ENCODE measurements around the gene AP2A1.

Gene AP2A1

DNA sequence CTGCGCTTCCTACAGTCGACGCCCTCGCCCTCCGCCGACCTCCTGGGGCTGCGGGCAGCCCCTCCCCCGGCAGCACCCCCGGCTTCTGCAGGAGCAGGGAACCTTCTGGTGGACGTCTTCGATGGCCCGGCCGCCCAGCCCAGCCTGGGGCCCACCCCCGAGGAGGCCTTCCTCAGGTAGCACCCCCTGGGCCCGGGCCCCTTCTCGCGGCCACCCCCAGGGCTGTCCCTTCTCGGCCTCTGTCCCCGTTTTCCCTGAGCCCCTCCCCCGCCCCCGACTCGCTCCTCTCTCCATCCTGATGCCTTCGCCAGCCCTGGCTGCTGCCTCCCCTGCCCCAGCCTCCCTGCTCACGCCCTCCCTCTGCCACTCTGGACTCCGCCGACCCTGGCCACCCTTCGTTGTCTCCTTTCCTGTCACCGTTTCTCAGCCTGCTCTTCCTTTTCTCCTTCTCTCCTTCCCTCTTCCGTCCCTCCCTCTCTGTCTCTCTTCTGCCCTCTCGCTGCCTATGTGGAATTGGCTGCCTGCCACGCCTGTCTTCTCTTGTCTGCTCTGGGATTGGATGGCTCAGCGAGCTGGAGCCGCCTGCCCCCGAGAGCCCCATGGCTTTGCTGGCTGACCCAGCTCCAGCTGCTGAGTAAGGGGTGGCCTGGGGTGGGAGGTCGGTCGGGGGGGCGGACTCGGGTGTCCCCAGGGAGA is 35.3 kb downstream of the AP2A1 start:
- peak overlapping the region; percentile 81 for H3K4me3 Mint-ChIP-seq
- no peaks in the 10 kb centered on the region for H3K9me3 Mint-ChIP-seq
- TF ChIP-seq, protein P1, sequence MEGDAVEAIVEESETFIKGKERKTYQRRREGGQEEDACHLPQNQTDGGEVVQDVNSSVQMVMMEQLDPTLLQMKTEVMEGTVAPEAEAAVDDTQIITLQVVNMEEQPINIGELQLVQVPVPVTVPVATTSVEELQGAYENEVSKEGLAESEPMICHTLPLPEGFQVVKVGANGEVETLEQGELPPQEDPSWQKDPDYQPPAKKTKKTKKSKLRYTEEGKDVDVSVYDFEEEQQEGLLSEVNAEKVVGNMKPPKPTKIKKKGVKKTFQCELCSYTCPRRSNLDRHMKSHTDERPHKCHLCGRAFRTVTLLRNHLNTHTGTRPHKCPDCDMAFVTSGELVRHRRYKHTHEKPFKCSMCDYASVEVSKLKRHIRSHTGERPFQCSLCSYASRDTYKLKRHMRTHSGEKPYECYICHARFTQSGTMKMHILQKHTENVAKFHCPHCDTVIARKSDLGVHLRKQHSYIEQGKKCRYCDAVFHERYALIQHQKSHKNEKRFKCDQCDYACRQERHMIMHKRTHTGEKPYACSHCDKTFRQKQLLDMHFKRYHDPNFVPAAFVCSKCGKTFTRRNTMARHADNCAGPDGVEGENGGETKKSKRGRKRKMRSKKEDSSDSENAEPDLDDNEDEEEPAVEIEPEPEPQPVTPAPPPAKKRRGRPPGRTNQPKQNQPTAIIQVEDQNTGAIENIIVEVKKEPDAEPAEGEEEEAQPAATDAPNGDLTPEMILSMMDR (IDR thresholded peaks at IDR 0.05) = no peak
- H3K27ac Mint-ChIP-seq = peak overlapping the region; percentile 58
- peaks cover 40% of the 10 kb centered on the region for H3K36me3 Mint-ChIP-seq (ENCODE audit: low read depth)
- peak; percentile 80 for DNase-seq
- peaks cover 29% of the 10 kb centered on the region for H3K4me1 Mint-ChIP-seq
- H3K27me3 Mint-ChIP-seq (ENCODE audit: low read depth, poor library complexity) = peaks cover 6% of the 10 kb centered on the region

DNA sequence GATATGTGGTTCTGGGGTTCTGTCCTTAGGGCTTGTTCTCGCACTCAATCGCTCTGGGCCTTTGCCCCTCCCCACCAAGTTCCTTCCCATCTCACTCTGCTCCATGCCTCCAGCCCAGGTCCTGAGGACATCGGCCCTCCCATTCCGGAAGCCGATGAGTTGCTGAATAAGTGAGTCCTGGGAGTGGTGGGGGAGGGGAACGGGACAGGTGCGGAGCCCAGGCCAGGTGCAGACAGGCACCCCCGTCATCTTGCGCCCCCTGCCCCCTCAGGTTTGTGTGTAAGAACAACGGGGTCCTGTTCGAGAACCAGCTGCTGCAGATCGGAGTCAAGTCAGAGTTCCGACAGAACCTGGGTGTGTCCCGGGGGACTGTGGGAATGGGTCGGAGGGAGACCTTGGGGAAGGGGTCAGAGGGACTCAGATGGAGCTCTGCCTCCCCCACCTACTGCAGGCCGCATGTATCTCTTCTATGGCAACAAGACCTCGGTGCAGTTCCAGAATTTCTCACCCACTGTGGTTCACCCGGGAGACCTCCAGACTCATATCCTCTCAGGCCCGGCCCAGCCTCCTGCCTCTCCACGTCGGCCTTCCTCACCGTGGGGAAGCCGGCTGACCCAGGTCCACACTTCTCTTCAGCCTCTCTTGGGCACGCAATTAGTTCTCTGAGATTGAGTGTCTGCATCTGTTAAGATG is 36.2 kb downstream of the AP2A1 start:
- DNase-seq = no peak
- H3K27me3 Mint-ChIP-seq (ENCODE audit: low read depth, poor library complexity) = peaks cover 6% of the 10 kb centered on the region
- H3K4me3 Mint-ChIP-seq = peak overlapping the region; percentile 81
- H3K27ac Mint-ChIP-seq = peak overlapping the region; percentile 44
- H3K4me1 Mint-ChIP-seq = peaks cover 32% of the 10 kb centered on the region
- TF ChIP-seq, protein P1 (IDR thresholded peaks at IDR 0.05) = no peak
- no peaks in the 10 kb centered on the region for H3K9me3 Mint-ChIP-seq
- peaks cover 32% of the 10 kb centered on the region for H3K36me3 Mint-ChIP-seq (ENCODE audit: low read depth)

DNA sequence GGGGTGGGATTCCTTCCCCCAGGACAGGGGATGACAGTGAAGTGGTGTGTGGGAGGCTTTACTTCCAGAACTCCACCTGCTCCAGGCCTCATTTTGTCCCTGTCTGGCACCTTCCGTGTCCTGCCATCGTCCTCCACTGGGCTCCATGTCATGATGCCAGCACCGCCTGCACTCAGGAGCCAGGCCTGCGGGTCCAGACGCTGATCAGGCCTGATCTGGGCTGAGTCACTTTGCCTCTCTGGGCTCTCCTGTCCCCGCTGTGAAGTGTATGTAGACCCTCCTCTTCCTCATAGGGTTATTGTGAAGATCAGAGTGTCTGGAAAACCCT is 36.7 kb downstream of the AP2A1 start:
- Mint-ChIP-seq H3K4me1 (peaks cover 37% of the 10 kb centered on the region), H3K27me3 (ENCODE audit: low read depth, poor library complexity) (peaks cover 6% of the 10 kb centered on the region), H3K4me3 (no peak overlapping the region), H3K36me3 (ENCODE audit: low read depth) (peaks cover 30% of the 10 kb centered on the region), H3K27ac (peak overlapping the region; percentile 44), H3K9me3 (no peaks in the 10 kb centered on the region)
- TF ChIP-seq, protein P1 (IDR thresholded peaks at IDR 0.05) = no peak
- no peak for DNase-seq

DNA sequence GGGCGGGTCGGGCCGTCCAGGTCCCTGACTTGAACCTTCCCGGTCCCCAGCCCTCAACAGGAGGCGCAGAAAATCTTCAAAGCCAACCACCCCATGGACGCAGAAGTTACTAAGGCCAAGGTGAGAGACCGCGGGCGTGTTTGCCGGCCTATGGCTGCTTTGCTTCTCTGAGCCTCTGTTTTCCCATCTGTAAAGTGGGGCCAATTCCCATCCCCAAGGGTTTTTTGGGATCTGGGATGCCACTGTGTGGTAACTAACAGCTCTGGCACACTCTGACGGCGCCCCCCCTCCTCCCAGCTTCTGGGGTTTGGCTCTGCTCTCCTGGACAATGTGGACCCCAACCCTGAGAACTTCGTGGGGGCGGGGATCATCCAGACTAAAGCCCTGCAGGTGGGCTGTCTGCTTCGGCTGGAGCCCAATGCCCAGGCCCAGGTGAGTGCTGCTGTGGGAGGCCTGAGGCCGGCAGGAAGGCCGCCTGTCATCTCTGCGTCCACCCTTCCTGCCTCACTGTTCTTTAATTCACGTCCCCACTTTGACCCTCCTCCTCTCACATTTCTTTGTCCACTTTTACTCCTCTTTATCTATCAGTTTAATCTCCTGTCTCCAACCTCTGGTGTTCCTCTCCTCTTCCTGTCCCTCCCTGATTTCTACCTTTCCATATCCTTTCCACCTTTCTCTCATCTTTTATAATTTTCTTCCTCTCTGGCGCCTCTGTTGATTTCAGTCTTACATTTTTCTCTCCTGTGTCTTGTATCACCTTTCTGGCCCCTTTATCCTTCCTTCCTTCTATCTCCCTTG is 39.2 kb downstream of the AP2A1 start:
- no peak overlapping the region for H3K4me3 Mint-ChIP-seq
- no peak for DNase-seq
- TF ChIP-seq, protein P1 (IDR thresholded peaks at IDR 0.05) = no peak
- H3K9me3 Mint-ChIP-seq = no peaks in the 10 kb centered on the region
- H3K27me3 Mint-ChIP-seq (ENCODE audit: low read depth, poor library complexity) = peaks cover 9% of the 10 kb centered on the region
- peaks cover 16% of the 10 kb centered on the region for H3K36me3 Mint-ChIP-seq (ENCODE audit: low read depth)
- H3K27ac Mint-ChIP-seq = no peak overlapping the region
- H3K4me1 Mint-ChIP-seq = peaks cover 52% of the 10 kb centered on the region

DNA sequence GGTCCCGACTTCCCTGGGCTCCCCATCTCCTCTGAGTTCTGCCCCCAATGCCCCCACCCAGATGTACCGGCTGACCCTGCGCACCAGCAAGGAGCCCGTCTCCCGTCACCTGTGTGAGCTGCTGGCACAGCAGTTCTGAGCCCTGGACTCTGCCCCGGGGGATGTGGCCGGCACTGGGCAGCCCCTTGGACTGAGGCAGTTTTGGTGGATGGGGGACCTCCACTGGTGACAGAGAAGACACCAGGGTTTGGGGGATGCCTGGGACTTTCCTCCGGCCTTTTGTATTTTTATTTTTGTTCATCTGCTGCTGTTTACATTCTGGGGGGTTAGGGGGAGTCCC is 39.8 kb downstream of the AP2A1 start:
- peaks cover 9% of the 10 kb centered on the region for H3K27me3 Mint-ChIP-seq (ENCODE audit: low read depth, poor library complexity)
- no peak overlapping the region for H3K4me3 Mint-ChIP-seq
- no peak overlapping the region for H3K27ac Mint-ChIP-seq
- no peaks in the 10 kb centered on the region for H3K9me3 Mint-ChIP-seq
- H3K4me1 Mint-ChIP-seq = peaks cover 47% of the 10 kb centered on the region
- no peak for DNase-seq
- H3K36me3 Mint-ChIP-seq (ENCODE audit: low read depth) = peaks cover 16% of the 10 kb centered on the region
- TF ChIP-seq, protein P1 (IDR thresholded peaks at IDR 0.05) = no peak

Data from nephron progenitor cell (in vitro differentiated cells).